KOPT-K1 (cell line): Measurements from ENCODE around the gene IRF2BP2.

Experiments used
- H3K27ac ChIP-seq: fragments of 200-600 bp; sonication (generic); 2 replicates; pipeline ENCODE4 v1.5.1; 2016; ENCODE audit warnings: antibody characterized with exemption, mild to moderate bottlenecking, low read depth, low read length; ENCODE audit not compliant: poor library complexity, severe bottlenecking
- H3K36me3 ChIP-seq: fragments of 200-600 bp; sonication (generic); 2 replicates; pipeline ENCODE4 v1.5.1; 2017; ENCODE audit warnings: antibody characterized with exemption, mild to moderate bottlenecking, low read length, moderate library complexity; ENCODE audit not compliant: insufficient read depth
- H3K9me3 ChIP-seq: fragments of 200-600 bp; sonication (generic); 2 replicates; pipeline ENCODE4 v1.5.1; 2017; ENCODE audit warnings: antibody characterized with exemption, low read length, mild to moderate bottlenecking; ENCODE audit not compliant: insufficient read depth, poor library complexity, severe bottlenecking

Gene IRF2BP2

DNA sequence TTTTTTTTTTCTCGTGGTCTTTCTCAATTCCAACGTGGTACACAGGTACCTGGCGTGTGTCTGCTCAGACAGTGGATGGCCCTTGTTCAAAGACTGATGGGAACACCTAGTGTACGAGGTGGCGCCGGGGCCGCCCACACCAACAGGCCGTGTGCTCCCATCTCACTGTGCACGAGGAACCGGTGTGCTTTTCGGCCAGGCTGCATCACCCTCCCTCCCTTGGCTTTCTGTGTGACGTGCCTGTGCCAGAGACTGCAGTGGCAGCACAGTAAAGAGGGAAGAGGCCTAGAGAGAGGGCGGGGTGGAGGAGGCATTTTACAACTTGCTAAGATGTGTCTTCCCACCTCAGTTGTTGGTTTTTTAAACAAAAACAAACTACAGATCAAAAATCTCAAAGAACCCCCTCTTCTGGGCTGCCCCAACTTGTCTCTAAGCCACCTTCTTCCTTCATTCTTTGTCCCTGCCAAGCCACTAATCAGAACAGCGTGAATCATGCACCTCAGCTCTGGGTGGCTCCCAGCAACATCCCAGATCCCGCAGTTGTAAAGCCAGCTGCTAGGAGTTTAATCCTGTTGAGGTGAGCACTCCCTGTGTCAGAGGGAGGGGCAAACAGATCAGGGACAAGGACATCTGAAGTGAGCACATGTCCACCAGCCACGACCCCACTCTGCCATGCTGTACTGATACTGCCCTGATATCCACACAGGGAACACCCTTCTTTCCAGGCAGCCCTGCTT, 20.7 kb downstream of the IRF2BP2 start:
- Histone ChIP-seq H3K36me3 (no peaks in the 10 kb centered on the region), H3K27ac (no peak overlapping the region), H3K9me3 (no peaks in the 10 kb centered on the region)

DNA sequence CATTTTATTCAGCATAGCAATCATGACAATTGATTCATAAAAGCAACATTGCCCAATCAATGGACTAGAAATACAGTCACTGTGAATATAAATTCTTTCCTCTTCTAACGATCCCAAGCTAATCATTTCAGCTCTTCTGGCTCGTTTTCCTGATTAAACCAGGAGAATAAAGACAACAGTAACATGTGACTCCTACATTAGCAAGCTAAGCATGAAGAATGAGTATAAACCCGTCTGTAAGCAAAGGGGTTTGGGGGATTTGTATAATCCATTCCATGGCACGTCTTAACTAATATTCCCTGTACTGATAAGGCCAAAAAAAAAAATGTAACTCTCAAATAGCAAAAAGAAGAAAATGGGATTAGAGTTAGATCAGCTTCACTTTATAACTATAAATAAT, 21.6 kb downstream of the IRF2BP2 start:
- H3K27ac ChIP-seq = no peak overlapping the region
- no peaks in the 10 kb centered on the region for H3K36me3 ChIP-seq
- no peaks in the 10 kb centered on the region for H3K9me3 ChIP-seq

GRCh38 chr1:234586892-234587485, 23.0 kb downstream of the IRF2BP2 start:
- Histone ChIP-seq H3K36me3 (no peaks in the 10 kb centered on the region), H3K27ac (no peak overlapping the region), H3K9me3 (no peaks in the 10 kb centered on the region)

DNA sequence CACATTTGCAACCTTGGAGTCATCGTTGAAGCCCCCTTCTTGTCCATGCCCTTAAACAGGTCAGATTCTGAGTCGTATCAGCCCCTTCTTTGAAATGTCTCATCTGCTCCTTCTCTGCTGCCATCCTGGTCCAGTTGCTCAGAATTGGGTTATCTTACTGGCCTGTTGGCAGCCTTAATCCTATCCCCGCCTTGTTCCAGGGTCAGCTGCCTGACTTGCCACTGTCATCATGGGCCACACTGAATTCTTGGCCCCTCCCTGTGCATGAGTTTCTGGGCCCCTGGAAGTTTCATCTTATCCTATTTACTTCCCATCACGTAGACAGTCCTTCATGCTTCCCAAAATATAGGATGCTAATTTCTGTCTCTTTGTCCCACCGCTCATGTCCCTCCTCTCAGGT, 23.7 kb downstream of the IRF2BP2 start:
- no peak overlapping the region for H3K27ac ChIP-seq
- no peaks in the 10 kb centered on the region for H3K36me3 ChIP-seq
- no peaks in the 10 kb centered on the region for H3K9me3 ChIP-seq

GRCh38 chr1:234585330-234586055, 24.5 kb downstream of the IRF2BP2 start:
- H3K27ac ChIP-seq = no peak overlapping the region
- no peaks in the 10 kb centered on the region for H3K9me3 ChIP-seq

DNA sequence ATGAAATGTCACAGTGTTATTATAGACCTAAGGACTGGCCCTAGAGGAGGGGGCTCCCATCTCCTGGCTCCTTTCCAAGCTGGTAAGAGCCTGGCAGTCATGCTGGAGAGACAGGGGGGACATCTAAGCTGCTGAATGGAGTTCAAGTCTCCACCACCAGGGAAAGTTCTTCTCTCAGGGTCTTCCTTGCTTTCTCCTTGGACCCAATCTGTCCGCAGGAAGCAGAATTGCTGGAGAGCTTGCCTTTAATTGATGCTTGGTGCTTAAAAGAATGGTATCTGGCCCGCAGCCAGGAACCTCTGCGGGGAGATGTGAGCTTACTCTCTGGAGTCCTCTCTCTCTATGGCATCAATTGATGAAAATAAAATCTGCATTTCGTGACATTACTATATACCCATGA, 25.1 kb downstream of the IRF2BP2 start:
- H3K27ac ChIP-seq = no peak overlapping the region
- H3K9me3 ChIP-seq = no peaks in the 10 kb centered on the region

More at GRCh38 chr1:234585330-234586055, 24.5 kb downstream of the IRF2BP2 start:
- H3K36me3 ChIP-seq = no peaks in the 10 kb centered on the region

GRCh38 chr1:234584420-234584805, 25.6 kb downstream of the IRF2BP2 start:
- no peaks in the 10 kb centered on the region for H3K9me3 ChIP-seq
- H3K27ac ChIP-seq = no peak overlapping the region
- no peaks in the 10 kb centered on the region for H3K36me3 ChIP-seq

More for the DNA sequence above, 25.1 kb downstream of the IRF2BP2 start:
- no peaks in the 10 kb centered on the region for H3K36me3 ChIP-seq

GRCh38 chr1:234583755-234584419, 26.1 kb downstream of the IRF2BP2 start:
- no peaks in the 10 kb centered on the region for H3K36me3 ChIP-seq
- no peak overlapping the region for H3K27ac ChIP-seq
- H3K9me3 ChIP-seq = no peaks in the 10 kb centered on the region

- no peaks in the 10 kb centered on the region for H3K36me3 ChIP-seq
- no peaks in the 10 kb centered on the region for H3K9me3 ChIP-seq
- no peak overlapping the region for H3K27ac ChIP-seq
Observed at GRCh38 chr1:234582681-234583301, 27.2 kb downstream of the IRF2BP2 start.

DNA sequence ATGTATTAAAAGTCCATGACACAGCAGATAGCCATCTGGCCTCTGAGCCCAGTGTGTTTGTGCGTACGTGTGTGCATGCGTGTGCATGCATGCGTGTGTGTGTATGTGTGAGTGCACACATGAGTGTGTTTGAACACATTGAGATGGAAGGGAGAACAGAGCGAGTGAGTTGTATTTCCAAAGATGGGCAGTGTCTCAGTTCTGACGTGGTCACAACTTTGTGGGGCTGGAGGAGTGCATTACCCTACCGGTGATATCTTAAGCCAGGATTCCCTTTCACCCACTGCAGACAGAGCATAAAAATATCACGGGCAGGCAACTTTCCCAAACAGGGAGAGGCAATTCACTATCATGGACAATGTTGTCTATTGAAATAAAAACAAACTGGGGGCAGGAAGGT, 27.8 kb downstream of the IRF2BP2 start:
- H3K27ac ChIP-seq = no peak overlapping the region
- no peaks in the 10 kb centered on the region for H3K9me3 ChIP-seq
- H3K36me3 ChIP-seq = no peaks in the 10 kb centered on the region

GRCh38 chr1:234581063-234581714, 28.8 kb downstream of the IRF2BP2 start:
- no peaks in the 10 kb centered on the region for H3K36me3 ChIP-seq
- no peak overlapping the region for H3K27ac ChIP-seq
- no peaks in the 10 kb centered on the region for H3K9me3 ChIP-seq

- Histone ChIP-seq H3K36me3 (no peaks in the 10 kb centered on the region), H3K9me3 (no peaks in the 10 kb centered on the region), H3K27ac (no peak overlapping the region)
Observed at GRCh38 chr1:234579967-234580366, 30.0 kb downstream of the IRF2BP2 start.

DNA sequence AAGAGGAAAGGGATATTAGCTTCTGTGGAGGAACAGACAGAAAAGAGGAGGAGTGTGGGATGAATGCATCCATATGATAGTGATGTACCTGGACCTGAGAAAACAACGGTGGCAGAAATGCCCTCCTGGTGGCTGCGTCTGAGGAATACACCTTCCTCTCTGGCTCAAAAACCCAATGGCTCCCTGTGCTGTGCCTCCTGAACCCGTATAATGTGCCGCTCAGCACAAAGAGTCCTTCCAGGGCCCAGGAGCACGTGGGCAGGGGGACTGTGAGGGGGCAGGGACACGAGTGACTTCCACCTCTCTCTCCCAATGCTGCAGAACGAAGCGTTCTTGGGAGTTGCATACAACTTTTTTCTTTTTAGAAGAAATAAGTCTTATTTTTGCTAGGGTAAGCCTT, 31.2 kb downstream of the IRF2BP2 start:
- Histone ChIP-seq H3K36me3 (no peaks in the 10 kb centered on the region), H3K9me3 (no peaks in the 10 kb centered on the region), H3K27ac (no peak overlapping the region)

GRCh38 chr1:234578087-234578486, 31.9 kb downstream of the IRF2BP2 start:
- no peak overlapping the region for H3K27ac ChIP-seq
- no peaks in the 10 kb centered on the region for H3K9me3 ChIP-seq
- H3K36me3 ChIP-seq = no peaks in the 10 kb centered on the region
